ENCODE measurements around the gene BEND7.

- TF ChIP-seq CTCF (IDR thresholded peaks at IDR 0.05; ENCODE audit: insufficient read depth, low read depth, low read length) (no peak), EZH2 (IDR thresholded peaks at IDR 0.05; ENCODE audit: insufficient read depth, low read length) (no peak)
Observed at GRCh38 chr10:13393640-13394039, 135.2 kb downstream of the BEND7 start.

Data from astrocyte (in vitro differentiated cells and primary cell).